PFSK-1 (cell line): ENCODE data around the gene ANO6.

Experiments
- POLR2AphosphoS5 ChIP-seq: IDR thresholded peaks from 2 replicates; pipeline ENCODE4 v1.6.1; 2012; ENCODE audit warnings: low read depth, mild to moderate bottlenecking, control low read depth, low read length, moderate library complexity
- SIN3A ChIP-seq: IDR thresholded peaks from 2 replicates; pipeline ENCODE4 v1.6.1; 2012; ENCODE audit warnings: mild to moderate bottlenecking, low read length, moderate library complexity, borderline replicate concordance; ENCODE audit not compliant: insufficient read depth
- TAF1 ChIP-seq: IDR thresholded peaks from 2 replicates; pipeline ENCODE4 v1.6.1; 2012; ENCODE audit warnings: low read length, control low read depth, borderline replicate concordance; ENCODE audit not compliant: insufficient read depth

GRCh38 chr12:45350861-45351260, 135.0 kb downstream of the ANO6 start:
- no peak for TF ChIP-seq POLR2AphosphoS5
- no peak for TF ChIP-seq SIN3A
- no peak for TF ChIP-seq TAF1
